ENCODE results near the gene AKAP12.

Gene AKAP12

DNA sequence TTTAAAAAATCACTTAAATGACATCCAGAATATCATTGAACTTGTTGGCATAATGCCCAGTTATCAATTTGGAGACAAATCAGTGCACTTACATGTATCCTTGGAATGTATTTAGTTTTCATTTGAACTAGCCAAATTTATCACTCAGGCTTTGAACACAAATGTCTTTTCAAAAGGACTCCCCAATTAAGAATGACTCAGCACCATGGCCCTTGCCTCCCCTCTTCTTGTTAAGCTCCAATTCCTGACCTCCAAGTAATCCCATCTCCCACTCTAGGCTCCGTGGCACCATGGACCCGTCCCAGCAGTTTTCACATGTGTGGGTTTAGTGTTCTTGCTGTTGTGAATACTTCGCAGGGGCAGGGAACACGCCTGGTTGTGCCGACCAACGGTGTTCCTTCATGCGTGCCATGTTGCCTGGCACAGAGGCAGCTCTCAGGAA is 2.7 kb downstream of the AKAP12 start:
- H3K4me3 ChIP-seq (replicated peaks; ENCODE audit: low read depth, low read length) = no peak overlapping the region
- no peak for DNase-seq (ENCODE audit: extremely low read depth, low read depth)
- TF ChIP-seq, protein P1, sequence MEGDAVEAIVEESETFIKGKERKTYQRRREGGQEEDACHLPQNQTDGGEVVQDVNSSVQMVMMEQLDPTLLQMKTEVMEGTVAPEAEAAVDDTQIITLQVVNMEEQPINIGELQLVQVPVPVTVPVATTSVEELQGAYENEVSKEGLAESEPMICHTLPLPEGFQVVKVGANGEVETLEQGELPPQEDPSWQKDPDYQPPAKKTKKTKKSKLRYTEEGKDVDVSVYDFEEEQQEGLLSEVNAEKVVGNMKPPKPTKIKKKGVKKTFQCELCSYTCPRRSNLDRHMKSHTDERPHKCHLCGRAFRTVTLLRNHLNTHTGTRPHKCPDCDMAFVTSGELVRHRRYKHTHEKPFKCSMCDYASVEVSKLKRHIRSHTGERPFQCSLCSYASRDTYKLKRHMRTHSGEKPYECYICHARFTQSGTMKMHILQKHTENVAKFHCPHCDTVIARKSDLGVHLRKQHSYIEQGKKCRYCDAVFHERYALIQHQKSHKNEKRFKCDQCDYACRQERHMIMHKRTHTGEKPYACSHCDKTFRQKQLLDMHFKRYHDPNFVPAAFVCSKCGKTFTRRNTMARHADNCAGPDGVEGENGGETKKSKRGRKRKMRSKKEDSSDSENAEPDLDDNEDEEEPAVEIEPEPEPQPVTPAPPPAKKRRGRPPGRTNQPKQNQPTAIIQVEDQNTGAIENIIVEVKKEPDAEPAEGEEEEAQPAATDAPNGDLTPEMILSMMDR (IDR thresholded peaks at IDR 0.05; ENCODE audit: low read depth, low read length, missing control alignments) = no peak

DNA sequence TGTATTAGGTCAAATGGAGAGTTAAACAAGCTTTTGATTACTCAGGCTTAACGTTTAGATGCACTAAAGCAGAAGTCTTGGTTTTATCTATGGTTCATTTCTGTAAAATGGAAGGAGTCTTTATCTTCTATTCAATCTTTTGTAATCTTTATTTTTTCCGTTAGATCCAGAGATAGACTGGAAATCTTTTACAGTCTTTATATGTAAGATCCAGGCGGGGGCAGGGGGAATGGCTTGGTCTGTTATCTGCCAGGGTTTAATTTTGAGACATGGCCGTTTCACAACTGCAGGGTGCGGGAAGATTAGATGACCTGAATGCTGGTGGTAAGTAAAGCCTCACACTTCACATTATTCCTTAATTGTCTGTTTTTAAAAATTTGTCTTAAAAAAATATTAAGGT is 3.7 kb downstream of the AKAP12 start:
- no peak for DNase-seq (ENCODE audit: extremely low read depth, low read depth)
- no peak overlapping the region for H3K4me3 ChIP-seq (replicated peaks; ENCODE audit: low read depth, low read length)
- TF ChIP-seq, protein P1 (IDR thresholded peaks at IDR 0.05; ENCODE audit: low read depth, low read length, missing control alignments) = no peak

DNA sequence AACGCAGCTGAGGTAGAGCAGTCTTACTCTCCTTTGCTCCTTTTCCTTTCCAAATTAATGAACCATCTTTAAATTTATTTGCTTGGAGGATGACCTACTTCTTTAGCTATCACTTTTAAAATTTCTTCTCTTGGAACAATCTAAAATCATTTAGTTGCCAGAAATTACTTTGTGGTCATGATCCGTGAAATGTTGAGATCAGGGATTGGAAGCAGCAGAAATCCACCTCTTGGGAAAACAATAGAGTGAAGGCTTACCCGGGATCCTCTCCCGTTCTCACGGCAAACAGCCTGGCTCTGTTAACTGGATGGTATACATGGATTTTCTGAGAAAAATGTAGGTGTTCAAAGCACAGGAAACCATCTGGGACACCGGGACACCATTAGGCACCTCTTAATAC is 7.7 kb downstream of the AKAP12 start:
- H3K4me3 ChIP-seq (replicated peaks; ENCODE audit: low read depth, low read length) = no peak overlapping the region

DNA sequence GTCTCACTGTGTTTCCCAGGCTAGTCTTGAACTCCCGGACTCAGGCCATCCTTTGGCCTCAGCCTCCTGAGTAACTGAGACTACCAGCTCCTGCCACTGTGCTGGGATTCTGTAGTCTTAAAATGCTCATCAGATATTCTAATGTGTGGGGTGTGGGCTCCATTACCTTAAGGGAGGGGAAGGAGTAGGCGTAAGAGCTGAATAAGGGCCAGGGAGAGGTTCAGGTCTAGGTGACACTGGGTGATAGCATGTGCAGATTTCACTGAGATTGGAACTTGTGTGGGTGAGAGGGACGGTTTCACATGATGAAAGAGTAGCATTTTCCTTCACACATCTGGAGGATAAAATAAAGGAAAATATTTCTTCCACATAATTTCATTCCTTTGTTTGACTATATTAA is 8.5 kb downstream of the AKAP12 start:
- TF ChIP-seq, protein P1 (IDR thresholded peaks at IDR 0.05; ENCODE audit: low read depth, low read length, missing control alignments) = no peak
- no peak overlapping the region for H3K4me3 ChIP-seq (replicated peaks; ENCODE audit: low read depth, low read length)
- DNase-seq (ENCODE audit: extremely low read depth, low read depth) = no peak

More for the DNA sequence above, 7.7 kb downstream of the AKAP12 start:
- TF ChIP-seq, protein P1 (IDR thresholded peaks at IDR 0.05; ENCODE audit: low read depth, low read length, missing control alignments) = no peak
- DNase-seq (ENCODE audit: extremely low read depth, low read depth) = no peak

DNA sequence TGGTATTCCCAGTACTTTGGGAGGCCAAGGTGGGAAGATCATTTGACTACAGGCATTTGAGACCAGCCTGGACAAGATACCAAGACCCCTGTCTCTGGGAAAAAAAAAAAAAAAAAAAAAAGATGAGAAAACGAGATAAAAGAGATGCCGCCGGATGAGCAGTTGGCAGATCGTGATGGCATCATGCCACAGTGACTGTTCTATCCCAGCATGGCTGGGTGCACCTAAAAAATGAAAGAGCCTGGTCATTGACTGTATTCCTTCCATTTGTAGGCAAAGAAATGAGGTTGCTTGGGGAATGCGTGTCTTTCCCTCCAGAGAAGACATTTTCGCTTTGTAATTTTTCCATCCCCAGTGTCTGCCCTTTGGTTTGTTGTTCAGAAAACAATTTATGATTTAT is 12.9 kb downstream of the AKAP12 start:
- no peak for DNase-seq (ENCODE audit: extremely low read depth, low read depth)
- no peak overlapping the region for H3K4me3 ChIP-seq (replicated peaks; ENCODE audit: low read depth, low read length)
- TF ChIP-seq, protein P1 (IDR thresholded peaks at IDR 0.05; ENCODE audit: low read depth, low read length, missing control alignments) = no peak

DNA sequence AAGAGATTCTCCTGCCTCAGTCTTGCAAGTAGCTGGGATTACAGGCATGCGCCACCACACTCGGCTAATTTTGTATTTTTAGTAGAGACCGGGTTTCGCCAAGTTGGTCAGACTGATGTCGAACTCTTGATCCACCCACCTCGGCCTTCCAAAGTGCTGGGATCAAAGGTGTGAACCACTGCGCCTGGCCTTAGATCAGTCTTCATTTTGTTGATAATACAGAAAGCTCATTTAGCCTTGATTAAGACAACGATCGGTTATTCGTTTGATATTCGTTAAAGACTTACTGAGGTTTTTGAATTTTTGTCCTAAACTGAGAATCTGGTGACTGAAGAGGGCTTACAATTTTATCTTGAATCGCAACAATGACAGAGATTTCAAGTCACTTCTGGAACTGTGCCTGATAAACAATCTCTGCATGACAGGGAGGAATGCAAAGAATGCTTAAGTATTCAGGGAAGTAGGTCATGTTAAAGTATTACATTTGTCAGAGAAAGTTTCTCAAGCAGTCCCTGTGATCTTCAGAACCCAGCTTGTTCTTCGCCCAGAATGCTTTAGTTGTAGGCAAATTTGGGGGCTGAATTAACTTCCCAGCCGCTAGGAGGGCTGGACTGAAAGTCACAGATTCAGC is 14.8 kb downstream of the AKAP12 start:
- TF ChIP-seq, protein P1 (IDR thresholded peaks at IDR 0.05; ENCODE audit: low read depth, low read length, missing control alignments) = no peak
- no peak for DNase-seq (ENCODE audit: extremely low read depth, low read depth)
- H3K4me3 ChIP-seq (replicated peaks; ENCODE audit: low read depth, low read length) = no peak overlapping the region

DNA sequence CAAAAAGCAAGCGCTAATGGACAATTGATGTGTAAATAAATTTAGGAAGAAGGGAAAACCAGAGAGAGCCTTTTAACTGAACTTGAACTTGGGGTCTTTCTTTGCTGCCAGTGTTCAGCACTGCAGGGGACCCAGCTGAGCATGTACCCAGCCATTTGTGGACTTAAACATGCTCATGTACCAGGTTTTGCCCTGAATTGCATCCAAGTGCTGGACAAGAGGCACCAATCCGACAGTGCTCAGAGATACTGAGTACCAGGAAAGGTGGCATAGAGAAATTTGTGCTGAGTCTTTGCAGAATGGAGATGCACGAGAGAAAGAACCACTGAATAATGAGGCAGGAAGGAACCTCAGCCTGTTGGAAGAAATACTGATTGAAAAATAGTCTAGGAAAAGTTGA is 16.0 kb downstream of the AKAP12 start:
- TF ChIP-seq, protein P1 (IDR thresholded peaks at IDR 0.05; ENCODE audit: low read depth, low read length, missing control alignments) = no peak
- H3K4me3 ChIP-seq (replicated peaks; ENCODE audit: low read depth, low read length) = no peak overlapping the region
- no peak for DNase-seq (ENCODE audit: extremely low read depth, low read depth)
